Calu3 (cell line): ENCODE measurements around the gene ACYP1. TPM values are rescaled to one million over a fixed set of nuclear protein-coding genes. Genes with fewer than 3 reads are reported as not detected.

Experiments
- BruUV-seq: library from RNA; stranded (reverse); fragments of 400-500 nt; replicated peaks from 2 replicates; lab custom pipeline; 2021; lab: Mats Ljungman, UMichigan
- CTCF ChIA-PET: fragments of 300-600 bp; sonication (Branson Sonifier 250); formaldehyde crosslinking; loops from one replicate; lab custom pipeline; 2022; ENCODE audit warnings: antibody characterized with exemption; lab: Charles Lee
- DNase-seq: peaks from one replicate; pipeline ENCODE4 v3.0.0; 2022
- H3K27ac Mint-ChIP-seq: one replicate; pipeline ENCODE4 v1.8.0; 2022; ENCODE audit warnings: mixed read lengths; ENCODE audit not compliant: unreplicated experiment
- H3K27me3 Mint-ChIP-seq: one replicate; pipeline ENCODE4 v1.8.0; 2022; ENCODE audit warnings: mixed read lengths; ENCODE audit not compliant: unreplicated experiment
- H3K36me3 Mint-ChIP-seq: one replicate; pipeline ENCODE4 v1.8.0; 2022; ENCODE audit warnings: mild to moderate bottlenecking, moderate library complexity, mixed read lengths; ENCODE audit not compliant: insufficient read depth, unreplicated experiment
- H3K4me1 Mint-ChIP-seq: one replicate; pipeline ENCODE4 v1.8.0; 2022; ENCODE audit warnings: mild to moderate bottlenecking, low read depth, mixed read lengths; ENCODE audit not compliant: unreplicated experiment
- H3K4me3 Mint-ChIP-seq: one replicate; pipeline ENCODE4 v1.8.0; 2022; ENCODE audit warnings: mild to moderate bottlenecking, low read depth, moderate library complexity, mixed read lengths; ENCODE audit not compliant: unreplicated experiment
- H3K9me3 Mint-ChIP-seq: one replicate; pipeline ENCODE4 v1.8.0; 2022; ENCODE audit warnings: low read depth, mixed read lengths; ENCODE audit not compliant: unreplicated experiment
- intact Hi-C: fragments of 100-400 bp; cut with micrococcal nuclease; formaldehyde crosslinking; loops from one replicate; pipeline ENCODE4 v1.10.0; 2022; ENCODE audit not compliant: unreplicated experiment
- total RNA-seq: library from RNA; stranded (reverse); gene quantifications from 2 replicates; pipeline ENCODE4 v1.2.3, GENCODE V29; 2022
- TF ChIP-seq, protein P1 (sequence below): fragments of 200-600 bp; IDR thresholded peaks from one replicate; pipeline ENCODE4 v1.8.0; 2022; ENCODE audit warnings: antibody characterized with exemption; ENCODE audit not compliant: unreplicated experiment

ACYP1 gene
- total RNA-seq, 1 experiment from 2014 or later = 33.2 TPM

DNA sequence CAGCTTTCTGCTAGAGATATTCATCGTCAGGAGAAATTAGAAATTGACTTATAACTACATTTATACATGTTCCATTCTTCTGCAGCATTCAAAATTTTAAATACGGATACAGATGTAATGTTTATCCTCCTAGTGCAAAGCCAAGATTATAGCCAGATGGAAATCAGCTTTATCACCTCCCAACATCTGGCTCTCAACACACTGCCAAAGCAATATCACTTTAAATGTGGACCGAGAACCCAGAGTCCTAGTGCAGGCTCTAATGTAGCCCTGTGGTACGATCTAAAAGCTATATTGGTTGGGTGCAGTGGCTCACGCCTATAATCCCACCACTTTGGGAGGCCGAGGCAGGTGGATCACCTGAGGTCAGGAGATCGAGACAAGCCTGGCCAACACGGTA is 19.1 kb downstream of the ACYP1 start:
- Mint-ChIP-seq H3K27me3 (no peaks in the 10 kb centered on the region), H3K9me3 (no peaks in the 10 kb centered on the region), H3K36me3 (peaks cover 15% of the 10 kb centered on the region), H3K4me1 (peaks cover 39% of the 10 kb centered on the region), H3K27ac (no peak overlapping the region), H3K4me3 (no peak overlapping the region)
- intact Hi-C loops = no loop called here
- BruUV-seq = no TSS peak
- CTCF ChIA-PET = no interaction called here
- no peak for DNase-seq
- TF ChIP-seq, protein P1, sequence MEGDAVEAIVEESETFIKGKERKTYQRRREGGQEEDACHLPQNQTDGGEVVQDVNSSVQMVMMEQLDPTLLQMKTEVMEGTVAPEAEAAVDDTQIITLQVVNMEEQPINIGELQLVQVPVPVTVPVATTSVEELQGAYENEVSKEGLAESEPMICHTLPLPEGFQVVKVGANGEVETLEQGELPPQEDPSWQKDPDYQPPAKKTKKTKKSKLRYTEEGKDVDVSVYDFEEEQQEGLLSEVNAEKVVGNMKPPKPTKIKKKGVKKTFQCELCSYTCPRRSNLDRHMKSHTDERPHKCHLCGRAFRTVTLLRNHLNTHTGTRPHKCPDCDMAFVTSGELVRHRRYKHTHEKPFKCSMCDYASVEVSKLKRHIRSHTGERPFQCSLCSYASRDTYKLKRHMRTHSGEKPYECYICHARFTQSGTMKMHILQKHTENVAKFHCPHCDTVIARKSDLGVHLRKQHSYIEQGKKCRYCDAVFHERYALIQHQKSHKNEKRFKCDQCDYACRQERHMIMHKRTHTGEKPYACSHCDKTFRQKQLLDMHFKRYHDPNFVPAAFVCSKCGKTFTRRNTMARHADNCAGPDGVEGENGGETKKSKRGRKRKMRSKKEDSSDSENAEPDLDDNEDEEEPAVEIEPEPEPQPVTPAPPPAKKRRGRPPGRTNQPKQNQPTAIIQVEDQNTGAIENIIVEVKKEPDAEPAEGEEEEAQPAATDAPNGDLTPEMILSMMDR = no peak

DNA sequence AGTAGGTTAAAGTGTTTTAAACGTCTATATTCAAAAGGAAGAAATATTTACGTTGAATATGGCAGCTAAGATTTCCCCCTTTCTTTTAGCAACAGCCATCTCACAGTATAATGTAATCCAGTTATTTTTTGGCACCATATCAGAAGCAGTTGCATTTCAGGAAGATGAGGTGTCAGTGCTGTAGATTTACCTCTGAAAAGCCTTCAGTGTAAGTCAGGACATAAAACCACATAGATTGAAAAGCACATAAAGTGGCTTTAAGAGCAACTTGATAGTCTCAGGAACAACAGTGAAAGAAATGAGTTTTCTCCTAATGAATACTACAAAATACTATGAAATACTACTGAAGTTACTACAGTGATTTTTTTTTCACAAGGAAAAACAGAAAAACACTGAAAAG is 19.5 kb downstream of the ACYP1 start:
- no TSS peak for BruUV-seq
- Mint-ChIP-seq H3K27me3 (no peaks in the 10 kb centered on the region), H3K27ac (no peak overlapping the region), H3K4me1 (peaks cover 39% of the 10 kb centered on the region), H3K36me3 (peaks cover 16% of the 10 kb centered on the region), H3K9me3 (no peaks in the 10 kb centered on the region), H3K4me3 (no peak overlapping the region)
- intact Hi-C loops = no loop called here
- CTCF ChIA-PET = no interaction called here
- no peak for DNase-seq
- TF ChIP-seq, protein P1 = no peak

DNA sequence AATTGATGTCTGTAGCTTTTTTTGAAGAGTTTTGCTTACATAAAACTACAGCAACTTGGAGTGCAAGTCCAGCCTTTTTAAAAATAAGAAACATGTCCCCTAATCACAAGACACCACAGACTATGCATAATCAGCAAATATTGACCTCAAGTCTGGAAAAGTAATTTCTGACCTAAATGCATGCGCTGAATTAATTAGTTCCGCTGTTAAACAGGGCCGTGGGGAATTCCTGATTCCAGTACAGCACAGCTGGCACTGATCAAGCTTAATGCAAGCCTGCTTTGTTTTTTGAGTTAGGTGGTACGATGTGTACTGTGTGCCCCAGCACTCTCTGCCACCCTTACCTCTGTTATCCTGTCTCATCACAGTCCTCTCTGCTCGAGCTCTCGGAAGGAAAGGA is 21.8 kb downstream of the ACYP1 start:
- intact Hi-C loops = no loop called here
- no TSS peak for BruUV-seq
- DNase-seq = no peak
- Mint-ChIP-seq H3K4me3 (no peak overlapping the region), H3K27me3 (no peaks in the 10 kb centered on the region), H3K27ac (peak overlapping the region; percentile 21), H3K36me3 (peaks cover 21% of the 10 kb centered on the region), H3K4me1 (peaks cover 39% of the 10 kb centered on the region), H3K9me3 (no peaks in the 10 kb centered on the region)
- CTCF ChIA-PET = interaction anchor here (0.7 to 1.6 kb wide), 2 partner anchors 22 to 517 kb away, joined by 3 read pairs; partner anchors contain the start of gene ACYP1
- TF ChIP-seq, protein P1 = no peak

DNA sequence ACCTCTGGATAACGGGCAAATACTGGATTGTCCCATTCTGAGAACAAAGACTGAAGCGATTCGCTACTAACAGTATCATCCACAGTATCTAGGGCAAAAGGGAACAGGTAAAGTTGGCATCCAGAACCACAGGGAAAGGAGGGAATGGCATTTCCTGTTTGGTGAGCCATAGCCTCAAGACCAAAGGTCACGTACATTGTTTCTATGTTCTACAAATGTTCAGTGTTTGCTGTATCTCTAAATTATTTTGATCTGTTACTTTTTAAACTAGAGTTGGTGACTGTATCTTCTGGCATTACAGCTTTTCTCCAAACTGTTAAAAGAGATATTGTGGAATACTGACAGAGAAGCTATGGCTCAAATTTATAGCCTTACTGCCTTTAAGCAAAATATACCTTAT is 22.2 kb downstream of the ACYP1 start:
- Mint-ChIP-seq H3K4me3 (peak overlapping the region; percentile 29), H3K27me3 (no peaks in the 10 kb centered on the region), H3K4me1 (peaks cover 39% of the 10 kb centered on the region), H3K27ac (peak overlapping the region; percentile 21), H3K36me3 (peaks cover 23% of the 10 kb centered on the region), H3K9me3 (no peaks in the 10 kb centered on the region)
- peak; percentile 51 for DNase-seq
- intact Hi-C loops = no loop called here
- BruUV-seq = no TSS peak
- TF ChIP-seq, protein P1 = no peak
- CTCF ChIA-PET = interaction anchor here (0.7 to 1.6 kb wide), 2 partner anchors 22 to 517 kb away, joined by 3 read pairs; partner anchors contain the start of gene ACYP1
